Smooth muscle cell (in vitro differentiated cells): ENCODE data around the gene RDH5. TPM values are rescaled to one million over a fixed set of nuclear protein-coding genes. Genes with fewer than 3 reads are reported as not detected.

Source experiments
- DNase-seq: peaks from one replicate; lab custom pipeline; 2025; ENCODE audit not compliant: unreplicated experiment; lab: John Stamatoyannopoulos, UW
- H2AFZ ChIP-seq: fragments of 200-600 bp; sonication (generic); 2 replicates; pipeline ENCODE4 v1.6.0; 2016; ENCODE audit warnings: antibody characterized with exemption, low read depth, mild to moderate bottlenecking
- H3F3A ChIP-seq: fragments of 200-600 bp; sonication (generic); 2 replicates; pipeline ENCODE4 v1.6.0; 2017; ENCODE audit warnings: antibody characterized with exemption, low read depth
- H3K27ac ChIP-seq: fragments of 200-600 bp; sonication (generic); 2 replicates; pipeline ENCODE4 v1.5.1; 2016; ENCODE audit warnings: low read depth, mild to moderate bottlenecking
- H3K27me3 ChIP-seq: fragments of 200-600 bp; sonication (generic); 2 replicates; pipeline ENCODE4 v1.6.1; 2016; ENCODE audit warnings: low read depth, mild to moderate bottlenecking
- H3K36me3 ChIP-seq: fragments of 200-600 bp; sonication (generic); 2 replicates; pipeline ENCODE4 v1.5.1; 2016; ENCODE audit warnings: low read depth
- H3K4me1 ChIP-seq: fragments of 200-600 bp; sonication (generic); 2 replicates; pipeline ENCODE4 v1.5.1; 2016; ENCODE audit warnings: low read depth
- H3K4me2 ChIP-seq: fragments of 200-600 bp; sonication (generic); 2 replicates; pipeline ENCODE4 v1.6.0; 2016; ENCODE audit warnings: mild to moderate bottlenecking
- H3K4me3 ChIP-seq: fragments of 200-600 bp; sonication (generic); 2 replicates; pipeline ENCODE4 v1.5.1; 2016; ENCODE audit warnings: mild to moderate bottlenecking
- H3K79me2 ChIP-seq: fragments of 200-600 bp; sonication (generic); 2 replicates; pipeline ENCODE4 v1.6.0; 2016; ENCODE audit warnings: low read depth, mild to moderate bottlenecking
- H3K9ac ChIP-seq: fragments of 200-600 bp; sonication (generic); 2 replicates; pipeline ENCODE4 v1.6.0; 2016; ENCODE audit warnings: low read depth
- H3K9me3 ChIP-seq: fragments of 200-600 bp; sonication (generic); replicated peaks from 2 replicates; pipeline ENCODE4 v1.5.1; 2016; ENCODE audit warnings: low read depth
- H4K20me1 ChIP-seq: fragments of 200-600 bp; sonication (generic); 2 replicates; pipeline ENCODE4 v1.6.0; 2016; ENCODE audit warnings: low read depth
- CTCF ChIP-seq: fragments of 200-600 bp; sonication (generic); IDR thresholded peaks from 2 replicates; pipeline ENCODE4 v1.5.1; 2017; ENCODE audit warnings: borderline replicate concordance, mild to moderate bottlenecking, antibody characterized with exemption; ENCODE audit not compliant: insufficient read depth, poor library complexity, severe bottlenecking
- WGBS: methylation state at CpG from one replicate; pipeline ENCODE4 v1.1.7; 2016; ENCODE audit warnings: low lambda C conversion rate; 5-methylcytosine and 5-hydroxymethylcytosine counted together
- polyA plus RNA-seq: library from polyadenylated mRNA; unstranded; fragments of >200 nt; fragmentation: Nextera tagmentation; extraction: Ambion mirVana; gene quantifications from 2 replicates; pipeline ENCODE4 v1.2.1, GENCODE V29; 2016
- total RNA-seq: library from RNA; depleted of rRNA; stranded (reverse); fragments of >200 nt; gene quantifications from 2 replicates; pipeline ENCODE4 v1.2.3, GENCODE V29; 2014

Gene RDH5
- total and polyA plus RNA-seq, 2 experiments from 2014 or later: 3.7 TPM; not detected in 1

- Histone ChIP-seq H2AFZ (no peak overlapping the region), H4K20me1 (no peaks in the 10 kb centered on the region), H3K9me3 (no peaks in the 10 kb centered on the region), H3K36me3 (no peaks in the 10 kb centered on the region), H3K4me1 (peaks cover 3% of the 10 kb centered on the region), H3K4me2 (no peak overlapping the region), H3K79me2 (no peaks in the 10 kb centered on the region), H3F3A (no peaks in the 10 kb centered on the region), H3K27me3 (peaks cover 26% of the 10 kb centered on the region), H3K4me3 (no peak overlapping the region), H3K9ac (no peak overlapping the region), H3K27ac (no peak overlapping the region)
- DNase-seq: no peak
- no peak for TF ChIP-seq CTCF
- WGBS: 89% methylated on average over 6 of the region's 6 CpGs
Measured at GRCh38 chr12:55703901-55704761, 16.1 kb upstream of the RDH5 start.

GRCh38 chr12:55704824-55705718, 15.1 kb upstream of the RDH5 start:
- no peak for TF ChIP-seq CTCF
- no peaks in the 10 kb centered on the region for H3K36me3 ChIP-seq
- no peak overlapping the region for H3K4me3 ChIP-seq
- 83% methylated on average over 9 of the region's 9 CpGs for WGBS
- H3K79me2 ChIP-seq: no peaks in the 10 kb centered on the region
- H2AFZ ChIP-seq: no peak overlapping the region
- peaks cover 3% of the 10 kb centered on the region for H3K4me1 ChIP-seq
- H3K4me2 ChIP-seq: no peak overlapping the region
- no peak overlapping the region for H3K9ac ChIP-seq
- H3K9me3 ChIP-seq: no peaks in the 10 kb centered on the region
- no peaks in the 10 kb centered on the region for H4K20me1 ChIP-seq
- DNase-seq: no peak
- no peak overlapping the region for H3K27ac ChIP-seq
- H3K27me3 ChIP-seq: peaks cover 36% of the 10 kb centered on the region
- H3F3A ChIP-seq: no peaks in the 10 kb centered on the region

GRCh38 chr12:55705782-55706402, 14.3 kb upstream of the RDH5 start:
- Histone ChIP-seq H3K4me1 (peaks cover 3% of the 10 kb centered on the region), H3K9ac (no peak overlapping the region), H3K27me3 (peaks cover 44% of the 10 kb centered on the region), H2AFZ (no peak overlapping the region), H3K79me2 (no peaks in the 10 kb centered on the region), H3K27ac (no peak overlapping the region), H3K36me3 (no peaks in the 10 kb centered on the region), H3K4me3 (no peak overlapping the region), H3K4me2 (no peak overlapping the region), H4K20me1 (no peaks in the 10 kb centered on the region), H3K9me3 (no peaks in the 10 kb centered on the region), H3F3A (no peaks in the 10 kb centered on the region)
- 49% methylated on average over 5 of the region's 5 CpGs for WGBS
- no peak for TF ChIP-seq CTCF
- DNase-seq: no peak
